EH (cell line): ENCODE data around the gene SLC6A19.

Source experiments
- DNase-seq: peaks from one replicate; pipeline ENCODE4 v3.0.0-alpha.2; 2015; ENCODE audit warnings: low read depth

Gene SLC6A19

DNA sequence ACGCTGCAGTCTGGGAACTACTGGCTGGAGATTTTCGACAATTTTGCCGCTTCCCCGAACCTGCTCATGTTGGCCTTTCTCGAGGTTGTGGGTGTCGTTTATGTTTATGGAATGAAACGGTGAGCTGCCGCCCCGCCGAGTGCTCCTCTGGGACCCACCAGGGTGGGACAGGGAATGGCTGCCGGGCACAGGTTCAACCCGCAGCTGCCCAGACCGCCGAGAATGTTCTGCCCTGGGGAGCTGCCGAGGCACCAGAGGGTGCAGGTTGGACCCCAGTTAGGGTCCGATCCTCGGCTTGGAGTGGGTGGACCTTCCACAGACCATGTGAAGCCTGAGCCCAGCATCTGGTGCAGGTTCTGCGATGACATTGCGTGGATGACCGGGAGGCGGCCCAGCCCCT, 42.9 kb downstream of the SLC6A19 start:
- no peak for DNase-seq

- DNase-seq, result no peak
Observed at GRCh38 chr5:1244976-1245375, 43.6 kb downstream of the SLC6A19 start.

GRCh38 chr5:1245905-1246576, 44.6 kb downstream of the SLC6A19 start:
- DNase-seq, result no peak

DNA sequence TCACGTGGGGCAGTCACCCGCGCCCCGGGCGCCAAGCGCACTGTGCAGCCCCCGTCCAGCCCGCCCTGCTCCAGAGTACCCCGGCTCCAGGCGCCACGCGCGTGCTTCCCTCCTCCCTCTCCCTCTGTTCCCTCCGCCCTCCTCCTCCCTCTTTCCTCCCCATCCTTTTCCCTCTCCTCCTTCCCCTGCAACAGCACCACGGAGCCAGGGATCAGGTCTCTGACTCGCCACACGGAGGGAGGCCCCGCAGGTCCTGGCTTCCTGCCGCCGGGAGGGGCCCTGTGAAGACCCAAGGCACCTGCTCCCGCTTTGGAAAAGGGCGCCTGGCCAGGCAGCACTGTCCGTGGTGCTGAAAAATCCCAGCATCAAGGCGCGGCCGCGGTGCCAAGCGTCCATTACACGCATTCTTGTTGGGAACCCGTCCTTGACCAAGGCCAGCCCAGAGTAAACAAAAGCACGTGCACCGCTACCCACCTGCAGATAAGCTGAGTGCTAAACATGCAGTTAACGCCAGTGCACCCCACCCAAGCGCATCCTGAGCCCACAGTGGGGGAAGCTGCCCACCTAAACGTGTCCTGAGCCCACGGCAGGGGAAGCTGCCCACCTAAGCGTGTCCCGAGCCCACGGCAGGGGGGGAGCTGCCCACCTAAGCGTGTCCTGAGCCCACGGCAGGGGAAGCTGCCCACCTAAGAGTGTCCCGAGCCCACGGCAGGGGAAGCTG, 45.5 kb downstream of the SLC6A19 start:
- DNase-seq, result peak; percentile 13

DNA sequence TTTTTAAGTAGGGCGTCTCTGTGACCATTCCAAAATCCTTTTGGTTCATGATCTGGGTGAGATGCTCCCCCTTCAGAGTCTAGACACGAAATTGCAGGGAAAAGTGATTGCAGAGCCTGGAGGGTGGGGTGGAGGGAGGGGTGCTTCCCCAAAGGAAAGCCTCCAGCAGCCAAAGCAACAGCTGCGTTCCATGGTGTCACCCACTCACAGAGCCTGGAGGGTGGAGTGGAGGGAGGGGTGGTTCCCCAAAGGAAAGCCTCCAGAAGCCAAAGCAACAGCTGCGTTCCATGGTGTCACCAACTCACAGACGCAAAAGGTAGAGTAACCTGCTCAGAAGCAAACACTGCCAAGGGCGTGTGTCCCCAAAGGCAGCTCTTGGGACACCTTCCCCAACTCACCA, 46.4 kb downstream of the SLC6A19 start:
- DNase-seq, result no peak

GRCh38 chr5:1249366-1250280, 48.2 kb downstream of the SLC6A19 start:
- no peak for DNase-seq

GRCh38 chr5:1251678-1252580, 50.5 kb downstream of the SLC6A19 start:
- no peak for DNase-seq

- DNase-seq, result no peak
Observed at GRCh38 chr5:1252681-1253080, 51.3 kb downstream of the SLC6A19 start.

DNA sequence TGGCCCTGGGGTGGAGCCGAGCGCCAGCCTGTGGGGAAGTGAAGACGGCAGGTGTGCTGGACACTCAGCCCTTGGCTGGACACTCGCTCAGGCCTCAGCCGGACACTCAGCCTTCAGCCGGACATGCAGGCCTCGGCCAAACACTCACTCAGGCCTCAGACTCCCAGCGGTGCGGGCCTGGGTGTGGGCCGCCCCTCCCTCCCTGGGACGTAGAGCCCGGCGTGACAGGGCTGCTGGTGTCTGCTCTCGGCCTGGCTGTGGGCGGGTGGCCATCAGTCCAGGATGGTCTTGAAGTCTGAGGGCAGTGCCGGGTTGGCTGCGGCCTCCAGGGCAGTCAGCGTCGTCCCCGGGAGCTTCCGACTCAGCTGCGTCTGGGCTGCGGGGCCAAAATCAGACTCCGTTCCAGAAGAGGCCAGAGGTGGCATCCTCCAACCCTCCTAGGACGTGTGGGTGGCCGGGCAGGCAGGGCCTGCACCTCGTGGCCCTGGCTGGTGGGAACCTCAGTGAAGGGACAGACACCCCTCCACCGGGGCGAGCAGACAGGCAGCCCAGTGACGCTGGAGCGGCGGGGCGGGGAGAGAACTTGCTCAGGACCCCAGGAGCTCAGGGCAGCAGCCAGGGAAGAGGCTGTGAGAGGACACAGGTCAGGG, 52.2 kb downstream of the SLC6A19 start:
- DNase-seq, result peak; percentile 83

GRCh38 chr5:1254196-1254595, 52.8 kb downstream of the SLC6A19 start:
- peak; percentile 67 for DNase-seq

GRCh38 chr5:1255081-1255561, 53.7 kb downstream of the SLC6A19 start:
- DNase-seq, result peak; percentile 74

DNA sequence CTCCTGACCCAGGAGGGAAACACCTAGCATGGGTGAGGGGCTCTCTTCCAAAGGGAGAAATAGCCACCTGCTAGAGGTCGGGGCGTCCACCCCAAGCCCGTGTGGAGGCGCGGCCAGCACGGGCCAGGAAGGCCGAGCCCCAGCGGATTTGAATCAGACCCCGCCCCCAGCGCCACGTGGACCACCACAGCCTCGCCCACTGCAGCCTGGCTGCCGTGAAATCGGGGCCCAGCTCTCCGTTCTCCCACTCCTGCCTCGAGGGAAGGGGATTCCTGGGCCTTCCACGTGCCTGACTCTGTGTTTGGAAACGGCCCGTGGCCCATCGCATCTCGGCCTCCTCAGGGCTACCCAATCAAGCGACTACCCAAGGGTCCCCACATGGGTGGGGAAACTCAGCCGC, 55.4 kb downstream of the SLC6A19 start:
- DNase-seq, result no peak

DNA sequence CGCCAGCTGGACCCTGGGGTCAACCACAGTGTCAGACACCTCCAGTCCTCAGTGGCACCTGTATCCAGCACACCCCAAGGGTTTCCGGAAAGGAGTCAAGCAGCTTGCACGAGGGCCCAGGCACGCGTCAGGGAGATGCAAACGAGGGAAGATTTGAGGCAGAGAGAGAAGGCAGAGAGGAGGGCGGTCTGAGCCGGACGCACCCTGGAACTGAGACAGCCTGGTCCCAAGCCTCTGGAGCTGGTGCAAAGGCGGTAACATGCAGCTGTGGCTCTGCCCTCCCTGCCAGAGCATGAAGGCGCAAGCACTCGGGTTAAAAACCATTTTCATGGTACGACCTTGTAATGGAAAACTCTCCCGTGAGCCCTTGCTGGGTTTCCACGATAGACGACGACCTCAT, 56.0 kb downstream of the SLC6A19 start:
- no peak for DNase-seq

DNA sequence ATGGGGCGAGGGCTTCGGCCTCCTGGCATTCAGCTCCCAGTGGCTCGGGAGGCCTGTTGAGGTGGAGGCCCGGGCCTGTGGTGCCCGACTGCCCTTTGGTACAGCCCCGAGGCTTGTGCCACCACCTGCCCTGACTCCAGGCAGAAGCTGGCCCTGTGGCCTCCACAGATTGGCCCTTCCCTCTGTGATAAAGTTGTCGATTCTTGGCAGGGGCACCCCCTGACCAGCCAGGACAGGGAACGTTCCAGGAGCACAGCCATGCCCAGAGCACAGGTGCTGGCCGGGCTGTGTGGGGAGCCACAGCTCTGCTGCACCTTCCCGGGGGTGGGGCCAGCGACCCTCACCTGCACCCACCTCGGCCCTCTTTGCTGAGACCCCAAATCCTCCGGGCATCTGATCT, 56.4 kb downstream of the SLC6A19 start:
- DNase-seq, result no peak

GRCh38 chr5:1259806-1260480, 58.5 kb downstream of the SLC6A19 start:
- no peak for DNase-seq

DNA sequence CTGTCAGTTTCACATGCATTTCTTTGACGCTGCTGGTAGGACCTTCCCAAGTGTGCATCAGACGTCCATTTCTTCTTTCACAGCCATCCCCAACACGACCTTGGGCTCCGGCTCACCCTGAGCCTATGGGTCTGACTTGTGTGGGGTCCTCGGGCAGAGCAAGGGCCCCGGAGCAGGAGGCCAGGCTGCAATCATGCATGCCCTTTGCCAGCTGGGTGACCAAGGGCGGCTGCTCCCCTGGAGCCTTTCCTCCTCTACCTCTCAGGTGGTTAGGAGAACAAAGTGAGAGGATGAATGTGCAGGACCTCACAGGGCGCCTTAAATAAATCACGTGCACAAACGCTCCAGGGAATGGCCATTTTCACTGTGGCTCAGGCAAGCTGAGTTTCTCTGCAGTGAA, 60.2 kb downstream of the SLC6A19 start:
- no peak for DNase-seq

DNA sequence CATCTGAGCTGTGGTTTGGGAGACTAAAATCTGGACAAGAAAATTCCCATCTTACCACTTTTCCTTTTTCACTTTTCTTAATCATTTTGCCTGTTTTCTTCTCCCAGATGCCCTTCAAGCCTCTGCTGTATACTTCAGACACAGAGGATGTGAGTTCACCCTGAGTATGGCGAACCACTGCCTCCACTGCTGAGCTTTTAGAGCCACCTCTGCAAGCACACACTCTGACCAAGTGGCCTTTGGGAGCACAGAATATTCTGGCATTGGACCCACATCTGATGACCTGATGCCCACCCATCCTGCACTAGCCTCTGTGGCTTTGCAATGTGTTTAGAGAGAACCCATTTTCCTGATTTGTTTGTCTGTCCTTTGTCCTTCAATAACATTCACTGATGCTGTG, 61.0 kb downstream of the SLC6A19 start:
- no peak for DNase-seq

DNA sequence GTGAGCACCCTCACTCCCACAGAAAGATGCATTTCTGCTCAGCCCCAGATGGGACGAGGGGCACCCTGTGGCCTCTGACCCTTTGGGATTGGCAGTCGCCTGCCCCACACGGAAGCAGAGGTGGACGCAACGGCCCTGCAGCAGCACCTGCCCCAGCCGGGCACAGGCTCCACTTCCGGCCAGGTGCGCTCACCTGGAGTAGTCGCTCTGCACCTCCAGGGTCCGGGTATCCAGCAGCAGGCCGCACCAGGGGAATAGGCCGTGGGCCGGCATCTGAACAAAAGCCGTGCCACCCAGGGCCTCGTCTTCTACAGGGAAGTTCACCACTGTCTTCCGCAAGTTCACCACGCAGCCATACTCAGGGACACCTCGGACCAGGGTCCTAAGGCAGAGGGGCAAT, 62.8 kb downstream of the SLC6A19 start:
- peak; percentile 32 for DNase-seq

DNA sequence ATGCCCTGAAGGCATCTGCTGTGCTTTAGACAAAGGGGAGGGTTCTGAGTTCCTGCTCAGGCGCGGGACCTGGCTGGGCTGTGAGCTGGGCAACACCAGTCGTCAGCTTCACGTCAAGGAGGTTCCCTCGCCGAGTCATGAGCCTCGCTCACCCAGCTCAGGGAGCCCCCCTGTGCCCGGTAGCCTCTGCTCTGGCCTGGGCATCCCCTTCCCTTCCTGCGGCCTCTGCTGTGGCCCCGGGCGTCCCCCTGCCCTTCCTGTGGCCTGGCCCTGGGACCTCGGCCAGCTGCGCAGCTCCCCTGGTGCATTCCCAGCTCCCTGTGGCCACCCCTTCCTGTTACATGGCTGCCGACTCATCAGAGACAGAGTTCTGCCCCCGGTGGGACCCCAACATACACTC, 63.6 kb downstream of the SLC6A19 start:
- no peak for DNase-seq
